Activated effector memory CD4-positive, alpha-beta T cell treated with anti-CD3 and anti-CD28 coated beads, Interleukin-2, amount 50 U/mL, for 16 hours (primary cell): ENCODE data around the gene RASGEF1B.

Experiments
- DNase-seq: peaks from one replicate; pipeline ENCODE4 v3.0.0-alpha.2; 2020

RASGEF1B gene

GRCh38 chr4:81392164-81392563 is 79.5 kb downstream of the RASGEF1B start:
- no peak for DNase-seq

GRCh38 chr4:81389720-81390119 is 82.0 kb downstream of the RASGEF1B start:
- no peak for DNase-seq

DNA sequence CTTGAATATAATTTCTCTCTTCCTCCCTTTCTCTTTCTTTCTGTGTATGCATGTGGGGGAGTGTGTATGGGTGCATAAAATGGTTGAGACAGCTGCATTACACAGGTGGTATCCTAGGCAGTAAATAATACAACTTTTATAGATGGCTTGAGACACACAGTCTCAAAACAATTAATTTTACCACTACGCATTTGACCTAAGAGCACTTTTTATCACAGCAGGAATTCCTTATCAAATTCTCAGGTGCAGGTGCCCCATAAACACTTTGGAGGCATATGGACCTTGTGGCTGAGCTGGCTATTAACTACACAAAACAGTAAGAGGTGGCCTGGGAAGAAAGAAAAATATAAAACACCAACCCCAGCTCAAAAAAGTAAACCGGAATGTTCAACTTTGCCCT is 91.3 kb downstream of the RASGEF1B start:
- no peak for DNase-seq

DNA sequence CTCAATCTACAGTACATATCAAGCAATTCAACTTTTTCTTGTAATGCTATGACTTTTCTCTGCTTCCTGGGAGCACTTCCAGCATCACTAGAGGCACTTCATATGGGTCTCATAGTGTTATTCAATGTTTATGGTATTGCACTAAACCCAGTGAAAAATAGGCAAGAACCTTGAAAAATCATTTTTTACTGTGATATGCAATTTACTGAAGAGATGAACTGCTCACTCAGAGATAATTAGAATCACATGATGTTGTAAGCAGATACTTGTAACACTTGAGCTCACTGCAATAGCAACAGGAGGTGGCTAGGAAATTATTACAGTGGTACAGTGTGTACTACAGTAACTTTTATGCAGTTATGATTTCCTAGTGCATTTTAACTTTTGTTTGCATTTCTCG is 93.3 kb downstream of the RASGEF1B start:
- no peak for DNase-seq

DNA sequence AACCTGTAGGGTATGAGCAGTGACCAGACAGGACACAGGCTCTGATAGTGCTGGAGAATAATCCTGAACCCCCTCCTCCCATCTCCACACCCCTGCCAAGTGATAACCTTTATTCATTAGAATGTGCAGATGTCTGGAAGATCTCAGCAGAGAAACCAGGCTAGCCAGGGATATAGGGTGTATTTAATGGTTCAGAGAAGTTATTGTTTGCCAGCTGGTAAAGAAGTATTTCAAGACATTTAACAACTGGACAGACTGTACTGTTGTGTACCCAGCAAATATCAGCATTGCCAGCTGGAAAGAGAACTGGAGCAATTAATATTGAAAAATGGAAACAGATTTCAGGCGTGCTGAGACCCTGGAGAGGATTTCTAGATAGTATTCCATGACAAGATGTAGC is 94.5 kb downstream of the RASGEF1B start:
- DNase-seq = no peak

DNA sequence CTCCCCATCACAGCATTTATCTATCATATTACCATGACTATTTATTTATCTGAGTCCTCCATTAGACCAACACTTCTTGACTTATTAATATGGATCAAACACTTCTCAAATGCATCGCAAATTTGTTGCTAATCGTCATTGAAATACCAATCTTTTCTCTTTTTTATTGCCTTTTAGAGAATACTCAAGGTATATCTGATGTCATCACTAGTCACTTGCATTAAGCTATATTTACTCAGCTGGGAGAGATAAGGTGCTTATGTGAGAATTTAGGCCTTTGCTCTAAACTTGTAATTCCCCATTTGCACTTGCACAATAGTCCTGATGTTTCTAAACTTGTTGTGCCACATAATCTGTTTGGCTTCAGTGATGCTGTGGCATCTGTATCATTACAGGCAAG is 95.0 kb downstream of the RASGEF1B start:
- no peak for DNase-seq
